ENCODE results near the gene TEAD2. TPM values are rescaled to one million over a fixed set of nuclear protein-coding genes. Genes with fewer than 3 reads are reported as not detected.
A peak's percentile ranks its signal among the peaks of the same experiment; 100 is the strongest.

TEAD2 gene
- total and polyA plus RNA-seq, 2 donors (not counting 1 experiment from before 2014, with no cell fraction given), result 5.8 to 12.0 TPM

GRCh38 chr19:49338023-49338677 lies 24.1 kb downstream of the TEAD2 start:
- Histone ChIP-seq H3K4me3 (ENCODE audit: control extremely low read depth in 1 of 5, extremely low read depth in 1 of 5, insufficient read depth in 1 of 5, low read depth in 2 of 5, low read length in 4 of 5) (peak overlapping the region in 4 of 5 experiments; percentile 94 to 98 (median 98)), H4K20me1 (ENCODE audit: control insufficient read depth, insufficient read depth, low read length, poor library complexity, severe bottlenecking) (peaks cover 47% of the 10 kb centered on the region), H3K9ac (ENCODE audit: low read length) (peak overlapping the region; percentile 89), H3K27me3 (replicated peaks in 1 of 4; ENCODE audit: control extremely low read depth in 1 of 4, control insufficient read depth in 3 of 4, insufficient read depth in 4 of 4, low read length in 3 of 4) (no peaks in the 10 kb centered on the region), H3K9me3 (ENCODE audit: control extremely low read depth in 1 of 3, control insufficient read depth in 2 of 3, insufficient read depth in 1 of 3, low read length in 2 of 3) (peaks cover 0 to 28% (median 15%) of the 10 kb centered on the region in 3 donors), H3K36me3 (replicated peaks in 1 of 2; ENCODE audit: control extremely low read depth in 1 of 2, control insufficient read depth in 1 of 2, extremely low read depth in 1 of 2, insufficient read depth in 2 of 2, low read length in 1 of 2) (peaks cover 0 to 62% of the 10 kb centered on the region in 2 experiments), H3K79me2 (ENCODE audit: control insufficient read depth, insufficient read depth, low read length) (peaks cover 59% of the 10 kb centered on the region), H3K27ac (ENCODE audit: low read length in 2 of 2) (peak overlapping the region; percentile 89 to 93), H3K4me2 (replicated peaks; ENCODE audit: low read depth, low read length, poor library complexity, severe bottlenecking) (peak overlapping the region; percentile 100), H3K4me1 (ENCODE audit: control insufficient read depth in 2 of 2, insufficient read depth in 2 of 2, low read length in 2 of 2) (peaks cover 65 to 88% of the 10 kb centered on the region in 2 donors), H2AFZ (ENCODE audit: insufficient read depth, low read depth, low read length, poor library complexity, severe bottlenecking) (no peak overlapping the region)
- TF ChIP-seq EZH2 (IDR thresholded peaks at IDR 0.05; ENCODE audit: borderline replicate concordance, insufficient read depth, low read depth, low read length, poor library complexity, severe bottlenecking), result no peak
- no peak for TF ChIP-seq CTCF (IDR thresholded peaks at IDR 0.05)
- ChIA-PET POLR2A (interaction anchor here (0.7 to 5.6 kb wide), 8 partner anchors 9 to 132 kb away, joined by 3 to 72 read pairs (median 4); no protein-coding TSS in a partner anchor), CTCF (interaction anchor here (0.6 to 2.6 kb wide), 6 partner anchors 32 to 132 kb away, joined by 3 to 8 read pairs (median 4); no protein-coding TSS in a partner anchor)
- Mint-ChIP-seq H3K27ac (peak overlapping the region; percentile 88), H3K27me3 (no peaks in the 10 kb centered on the region), H3K9me3 (ENCODE audit: insufficient read depth) (no peaks in the 10 kb centered on the region), H3K4me1 (peaks cover 78% of the 10 kb centered on the region), H3K4me3 (peak overlapping the region; percentile 100)
- intact Hi-C loops (cut with micrococcal nuclease), result no loop called here
- 92% methylated on average over 32 of the region's 34 CpGs for WGBS (ENCODE audit: insufficient coverage)
- ATAC-seq (ENCODE audit: low read depth) (no peak), DNase-seq (peak; percentile 23)

Measured in B cell (primary cell).